K562 (cell line): ENCODE results near the gene PYDC2. TPM values are rescaled to one million over a fixed set of nuclear protein-coding genes. Genes with fewer than 3 reads are reported as not detected.

ENCODE experiments used
- ATAC-seq: fragments of 200-7000 bp; cut with Tn5 transposase; 3 replicates; pipeline ENCODE4 v1.9.1; 2020; ENCODE audit warnings: moderate library complexity
- BruUV-seq: library from RNA; stranded (reverse); fragments of 400-500 nt; replicated peaks from 2 replicates; lab custom pipeline; 2021; lab: Mats Ljungman, UMichigan
- CTCF ChIA-PET: fragments of 300-600 bp; formaldehyde crosslinking; extraction: SDS; loops from one replicate; lab custom pipeline; 2021; ENCODE audit warnings: low intra/inter-chr PET ratio; lab: Yijun Ruan, JAX
- POLR2A ChIA-PET: fragments of 300-600, 350-650 bp; sonication (Branson Sonifier 250); formaldehyde crosslinking; extraction: SDS; loops from one replicate; lab custom pipeline; 2021; ENCODE audit warnings: antibody characterized with exemption, inconsistent platforms; lab: Yijun Ruan, JAX
- DNase-seq, 4 experiments: peaks; one replicate each; pipeline versions ENCODE4 v3.0.0 to v3.0.0-alpha.2; 2011 to 2018; ENCODE audit warnings: low spot score in 3 of 4, mixed read lengths in 3 of 4; ENCODE audit errors: extremely low read depth in 1 of 4
- FAIRE-seq: peaks from 2 replicates; lab custom pipeline; 2011; peaks lifted over from hg19 to GRCh38; lab: Jason Lieb, UNC
- H2AFZ ChIP-seq: 2 replicates; pipeline ENCODE4 v1.6.0; 2011; ENCODE audit warnings: low read depth, low read length, control low read depth, inconsistent platforms
- H3K27ac ChIP-seq: fragments of 200-600 bp; 3 replicates; pipeline ENCODE4 v1.8.0; 2011; ENCODE audit warnings: low read depth, mild to moderate bottlenecking, control low read depth, inconsistent platforms, low read length, moderate library complexity, mixed read lengths; ENCODE audit errors: extremely low read depth
- H3K27me3 ChIP-seq, 2 experiments: fragments of 300-600 bp in 1 of 2; 2 replicates in 1 of 2; 3 replicates in 1 of 2; pipeline versions ENCODE4 v1.6.0 to v1.8.0; 2011; ENCODE audit warnings: inconsistent platforms in 2 of 2, low read length in 2 of 2, mild to moderate bottlenecking in 1 of 2, mixed read lengths in 1 of 2, moderate library complexity in 1 of 2; ENCODE audit not compliant: control insufficient read depth in 2 of 2, insufficient read depth in 2 of 2
- H3K36me3 ChIP-seq: fragments of 300-600 bp; 3 replicates; pipeline ENCODE4 v1.8.0; 2011; ENCODE audit warnings: mild to moderate bottlenecking, low read length, inconsistent platforms; ENCODE audit not compliant: control insufficient read depth, insufficient read depth
- H3K4me1 ChIP-seq, 2 experiments: fragments of 200-600 bp in 1 of 2; replicated peaks in 1 of 2; 2 replicates in 1 of 2; 3 replicates in 1 of 2; pipeline versions ENCODE4 v1.5.1 to v1.8.0; 2011; ENCODE audit warnings: inconsistent platforms in 2 of 2, low read length in 2 of 2, mild to moderate bottlenecking in 1 of 2, mixed read lengths in 1 of 2, moderate library complexity in 1 of 2; ENCODE audit not compliant: control insufficient read depth in 2 of 2, insufficient read depth in 2 of 2
- H3K4me2 ChIP-seq: 2 replicates; pipeline ENCODE4 v1.6.1; 2011; ENCODE audit warnings: low read length, control low read depth, inconsistent platforms, mixed read lengths; ENCODE audit not compliant: insufficient read depth
- H3K4me3 ChIP-seq: fragments of 200-600 bp; sonication (generic), shearing (Covaris generic); 2 replicates; pipeline ENCODE4 v1.5.1; 2016; ENCODE audit warnings: control low read depth, inconsistent platforms
- H3K79me2 ChIP-seq: fragments of 200-600 bp; 3 replicates; pipeline ENCODE4 v1.8.0; 2011; ENCODE audit warnings: low read length, inconsistent platforms; ENCODE audit not compliant: control insufficient read depth, insufficient read depth
- H3K9ac ChIP-seq, 2 experiments: 2 replicates each; pipeline versions ENCODE4 v1.6.0 to v1.6.1; 2011; ENCODE audit warnings: low read depth in 2 of 2, low read length in 2 of 2, control low read depth in 1 of 2, inconsistent platforms in 1 of 2, mild to moderate bottlenecking in 1 of 2, mixed read lengths in 1 of 2; ENCODE audit not compliant: insufficient read depth in 1 of 2
- H3K9me1 ChIP-seq: one replicate; pipeline ENCODE4 v1.6.0; 2011; ENCODE audit warnings: inconsistent platforms, mild to moderate bottlenecking, low read length, moderate library complexity; ENCODE audit not compliant: control insufficient read depth, insufficient read depth
- H3K9me3 ChIP-seq: replicated peaks from 2 replicates; pipeline ENCODE4 v1.5.1; 2011; ENCODE audit warnings: low read depth, low read length, inconsistent platforms; ENCODE audit not compliant: control insufficient read depth, insufficient read depth
- H4K20me1 ChIP-seq: replicated peaks from 2 replicates; pipeline ENCODE4 v1.6.1; 2011; ENCODE audit warnings: low read length, inconsistent platforms, mixed read lengths; ENCODE audit not compliant: control insufficient read depth, insufficient read depth
- COPS2 ChIP-seq: fragments of 450-650 bp; conservative IDR thresholded peaks from 2 replicates; pipeline ENCODE4 v1.6.1; 2016; ENCODE audit warnings: mild to moderate bottlenecking, moderate library complexity
- CREB3L1 ChIP-seq: fragments of 450-650 bp; IDR thresholded peaks from 2 replicates; pipeline ENCODE4 v1.6.1; 2014; ENCODE audit warnings: low read depth, mild to moderate bottlenecking, moderate library complexity, borderline replicate concordance
- FOXM1 ChIP-seq, 2 experiments: fragments of 450-650 bp in 1 of 2; sonication (generic) in 1 of 2; formaldehyde crosslinking in 1 of 2; IDR thresholded peaks; 2 replicates each; pipeline versions ENCODE4 v1.6.1 to v1.9.0; 2017 to 2022; ENCODE audit warnings: low read depth in 2 of 2, mild to moderate bottlenecking in 2 of 2, missing genetic modification reagents in 1 of 2, moderate library complexity in 1 of 2
- HMGN3 ChIP-seq: IDR thresholded peaks from 2 replicates; pipeline ENCODE4 v1.6.1; 2011; ENCODE audit warnings: borderline replicate concordance, low read depth, mild to moderate bottlenecking, mixed read lengths, low read length; ENCODE audit not compliant: insufficient read length; ENCODE audit errors: extremely low read depth
- ILK ChIP-seq: fragments of 450-650 bp; IDR thresholded peaks from 2 replicates; pipeline ENCODE4 v1.6.1; 2016; ENCODE audit warnings: missing genetic modification characterization, low read depth, mild to moderate bottlenecking, missing compliant biosample characterization, moderate library complexity, borderline replicate concordance
- JUNB ChIP-seq: fragments of 450-650 bp; formaldehyde crosslinking; conservative IDR thresholded peaks from 2 replicates; pipeline ENCODE4 v1.4.0; 2020; ENCODE audit warnings: mild to moderate bottlenecking
- MEIS2 ChIP-seq: fragments of 450-650 bp; IDR thresholded peaks from 2 replicates; pipeline ENCODE4 v1.6.1; 2014; ENCODE audit warnings: mild to moderate bottlenecking; ENCODE audit not compliant: partially characterized antibody
- PHF8 ChIP-seq: fragments of 200-600 bp; sonication (generic); IDR thresholded peaks from 2 replicates; pipeline ENCODE4 v1.6.1; 2012; ENCODE audit warnings: mixed run types, mild to moderate bottlenecking, inconsistent platforms, low read length, moderate library complexity, borderline replicate concordance
- PTBP1 ChIP-seq: fragments of 200-400 bp; formaldehyde crosslinking; IDR thresholded peaks from 2 replicates; pipeline ENCODE4 v1.6.1; 2017; ENCODE audit warnings: low read depth, low read length
- ZNF316 ChIP-seq: fragments of 450-650 bp; IDR thresholded peaks from 2 replicates; pipeline ENCODE4 v1.6.1; 2016
- ZNF518B ChIP-seq: fragments of 250-450 bp; sonication (Bioruptor Pico); IDR thresholded peaks from 2 replicates; pipeline ENCODE4 v1.5.0; 2021; ENCODE audit warnings: mild to moderate bottlenecking, moderate library complexity
- ZNF551 ChIP-seq: fragments of 250-450 bp; sonication (Bioruptor Pico); IDR thresholded peaks from 2 replicates; pipeline ENCODE4 v1.5.0; 2021; ENCODE audit warnings: mild to moderate bottlenecking, moderate library complexity
- WGBS: fragments of 100-300 bp; shearing (Covaris generic); methylation state at CpG from one replicate; pipeline ENCODE4 v1.1.6; 2016; ENCODE audit warnings: low coverage, mixed read lengths; ENCODE audit not compliant: insufficient coverage; ENCODE audit errors: missing lambda C conversion rate; 5-methylcytosine and 5-hydroxymethylcytosine counted together
- in situ Hi-C: fragments of 300-500 bp; cut with MboI; formaldehyde crosslinking; loops from 4 replicates; pipeline ENCODE4 v1.15.0; 2018; ENCODE audit warnings: inconsistent platforms, mixed read lengths
- intact Hi-C: fragments of 100-400 bp; cut with micrococcal nuclease; formaldehyde crosslinking; loops from 2 replicates; pipeline ENCODE4 v1.14.2; 2022
- polyA plus RNA-seq, 8 experiments: library from polyadenylated mRNA; depleted of rRNA in 4 of 8; stranded (reverse) in 5 of 8; unstranded in 3 of 8; fragments of >200 nt; fragmentation: Nextera tagmentation in 2 of 8; fragmentation: Illumina TruSeq in 1 of 8; extraction: Ambion mirVana in 2 of 8; extraction: Trizol in 1 of 8; gene quantifications; 2 replicates each; pipeline versions ENCODE4 v1.2.1 to v1.2.3, GENCODE V29; 2011 to 2014; ENCODE audit warnings: inconsistent platforms in 1 of 8, missing spikeins in 1 of 8
- total RNA-seq, 7 experiments: library from RNA; depleted of rRNA in 6 of 7; stranded (reverse); fragments of >200 nt in 6 of 7; fragmentation: Illumina TruSeq in 2 of 7; extraction: Trizol in 2 of 7; gene quantifications; 2 replicates each; pipeline versions ENCODE4 v1.2.1 to v1.2.3, GENCODE V29; 2011 to 2021; ENCODE audit warnings: low replicate concordance in 1 of 7

Gene PYDC2
- total and polyA plus RNA-seq, 9 of the 15 experiments (the other 6 are each of a cell fraction or from before 2014, with no cell fraction given): 4.0 to 7.6 (median 5.1) TPM; not detected in 5

GRCh38 chr3:191417457-191417729 is 43.6 kb upstream of the PYDC2 start:
- Histone ChIP-seq H3K4me2 (no peak overlapping the region), H3K4me1 (no peaks in the 10 kb centered on the region), H2AFZ (no peak overlapping the region), H3K27me3 (no peaks in the 10 kb centered on the region), H4K20me1 (no peaks in the 10 kb centered on the region), H3K79me2 (no peaks in the 10 kb centered on the region), H3K9me1 (no peaks in the 10 kb centered on the region), H3K36me3 (no peaks in the 10 kb centered on the region), H3K4me3 (no peak overlapping the region), H3K27ac (no peak overlapping the region), H3K9ac (no peak overlapping the region), H3K9me3 (no peaks in the 10 kb centered on the region)
- intact Hi-C loops (loop anchor here (1.0 to 10.0 kb wide), 4 partner anchors 295 to 1027 kb away; no protein-coding TSS in a partner anchor), in situ Hi-C loops (loop anchor here (10.0 kb wide), 1 partner anchor 1027 kb away; no protein-coding TSS in a partner anchor)
- ChIA-PET CTCF (no interaction called here), POLR2A (no interaction called here)
- no peak for ATAC-seq
- no peak for DNase-seq
- WGBS: 4% methylated on average over 5 of the region's 6 CpGs
- FAIRE-seq: no peak
- BruUV-seq: no TSS peak
- TF ChIP-seq ZNF316 (0 out of 2 replicates have a peak, but pooled peaks have one; percentile 4), HMGN3 (no peak), FOXM1 (IDR thresholded peaks at IDR 0.05; ENCODE audit: low read depth) (no peak), FOXM1 (CRISPR knock-in tag; IDR thresholded peaks at IDR 0.05; ENCODE audit: low read depth) (no peak), COPS2 (no peak)

DNA sequence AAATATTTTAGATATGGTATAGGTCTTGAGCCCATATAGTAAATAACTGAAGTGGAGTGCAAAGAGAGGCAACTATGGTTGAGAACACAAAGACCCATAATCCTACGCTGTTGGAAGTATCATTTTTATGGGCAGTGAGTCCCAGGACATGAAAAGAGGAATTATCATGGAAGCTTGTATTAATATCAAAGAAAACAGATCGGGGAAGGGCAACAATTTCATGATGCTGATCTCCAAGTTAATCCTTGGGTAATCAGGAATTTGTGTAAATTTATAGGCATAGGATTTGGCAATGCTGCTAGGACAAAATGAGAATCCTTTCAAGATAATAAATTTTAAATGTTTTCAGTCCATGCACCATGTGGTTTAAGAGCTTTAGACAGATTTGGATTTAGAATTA is 40.2 kb upstream of the PYDC2 start:
- DNase-seq: no peak
- peaks cover 5% of the 10 kb centered on the region for H3K79me2 ChIP-seq
- H3K4me1 ChIP-seq: peaks cover 0 to 3% of the 10 kb centered on the region in 2 experiments; a peak in 2 of 5 replicates
- intact Hi-C loops: no loop called here
- no peak for FAIRE-seq
- no peaks in the 10 kb centered on the region for H3K36me3 ChIP-seq
- ChIA-PET CTCF (no interaction called here), POLR2A (no interaction called here)
- in situ Hi-C loops: no loop called here
- ATAC-seq: no peak
- H3K27me3 ChIP-seq: no peaks in the 10 kb centered on the region
- WGBS: 0% methylated on average over 2 of the region's 2 CpGs
- H3K4me3 ChIP-seq: no peak overlapping the region
- no peak overlapping the region for H3K9ac ChIP-seq
- no peak overlapping the region for H2AFZ ChIP-seq
- no peaks in the 10 kb centered on the region for H3K9me1 ChIP-seq
- H3K9me3 ChIP-seq: no peaks in the 10 kb centered on the region
- TF ChIP-seq ZNF551 (CRISPR knock-in tag) (no peak), MEIS2 (no peak), PTBP1 (no peak), PHF8 (no peak), ZNF518B (CRISPR knock-in tag) (no peak), ILK (tag) (no peak), CREB3L1 (no peak), JUNB (CRISPR knock-in tag) (no peak)
- no peak overlapping the region for H3K27ac ChIP-seq
- H3K4me2 ChIP-seq: no peak overlapping the region
- H4K20me1 ChIP-seq: no peaks in the 10 kb centered on the region
- no TSS peak for BruUV-seq
